WTC11 (cell line): ENCODE measurements around the gene MFNG.

ENCODE experiments used
- CTCF ChIP-seq: fragments of 200-600 bp; IDR thresholded peaks from 2 replicates; pipeline ENCODE4 v1.8.0; 2022; ENCODE audit warnings: antibody characterized with exemption
- NFYB ChIP-seq: sonication (generic); formaldehyde crosslinking; conservative IDR thresholded peaks from 2 replicates; pipeline ENCODE4 v1.8.0; 2022; ENCODE audit warnings: low read depth, missing genetic modification reagents
- RORB ChIP-seq: fragments of 250-450 bp; sonication (Bioruptor Pico); IDR thresholded peaks from 2 replicates; pipeline ENCODE4 v1.9.0; 2021; ENCODE audit warnings: mild to moderate bottlenecking

- TF ChIP-seq CTCF: no peak
- no peak for TF ChIP-seq NFYB
- TF ChIP-seq RORB (CRISPR knock-in tag): no peak
Measured at GRCh38 chr22:37497062-37497599, 10.9 kb upstream of the MFNG start.
